Thymus (tissue), 11 donors: ENCODE results near the gene DVL1. TPM values are rescaled to one million over a fixed set of nuclear protein-coding genes. Genes with fewer than 3 reads are reported as not detected.

Experiments
- DNase-seq, 9 donors: peaks; one replicate each; pipeline ENCODE4 v3.0.0-alpha.2; 2013; ENCODE audit warnings: low spot score in 9 of 9, low read depth in 6 of 9, missing footprints in 1 of 9
- H3K27ac ChIP-seq, 2 donors: one replicate each; pipeline ENCODE4 v1.5.1; 2013; ENCODE audit warnings: control low read depth in 1 of 2, low read depth in 1 of 2, low read length in 1 of 2, mild to moderate bottlenecking in 1 of 2, moderate library complexity in 1 of 2
- H3K27me3 ChIP-seq, 2 donors: one replicate each; pipeline ENCODE4 v1.5.1; 2013; ENCODE audit warnings: low read length in 1 of 2; ENCODE audit not compliant: control insufficient read depth in 2 of 2, insufficient read depth in 1 of 2
- H3K36me3 ChIP-seq, 2 donors: one replicate each; pipeline ENCODE4 v1.5.1; 2013; ENCODE audit warnings: low read length in 1 of 2, mild to moderate bottlenecking in 1 of 2, moderate library complexity in 1 of 2; ENCODE audit not compliant: control insufficient read depth in 2 of 2, insufficient read depth in 2 of 2
- H3K4me1 ChIP-seq, 2 donors: one replicate each; pipeline ENCODE4 v1.5.1; 2013; ENCODE audit warnings: low read length in 2 of 2; ENCODE audit not compliant: control insufficient read depth in 2 of 2, insufficient read depth in 2 of 2
- H3K4me3 ChIP-seq, 2 donors: one replicate each; pipeline ENCODE4 v1.5.1; 2013; ENCODE audit warnings: low read length in 2 of 2, control low read depth in 1 of 2, mild to moderate bottlenecking in 1 of 2
- H3K9me3 ChIP-seq, 2 donors: one replicate each; pipeline ENCODE4 v1.5.1; 2013; ENCODE audit warnings: low read length in 1 of 2, mild to moderate bottlenecking in 1 of 2; ENCODE audit not compliant: control insufficient read depth in 2 of 2, insufficient read depth in 1 of 2
- WGBS: extraction: QIAGEN DNeasy Blood & Tissue Kit; methylation state at CpG from one replicate; pipeline ENCODE4 v1.1.7; 2013; 5-methylcytosine and 5-hydroxymethylcytosine counted together
- polyA plus RNA-seq: library from polyadenylated mRNA; stranded (reverse); fragments of 200-250 nt; gene quantifications from one replicate; pipeline ENCODE4 v1.2.3, GENCODE V29; 2013
- total RNA-seq: library from RNA; stranded (reverse); fragments of 120-200 nt; gene quantifications from one replicate; pipeline ENCODE4 v1.2.4, GENCODE V29; 2013
- donor health status: healthy.

DVL1 gene
- total and polyA plus RNA-seq, 2 donors, result 19.6 to 40.9 TPM

DNA sequence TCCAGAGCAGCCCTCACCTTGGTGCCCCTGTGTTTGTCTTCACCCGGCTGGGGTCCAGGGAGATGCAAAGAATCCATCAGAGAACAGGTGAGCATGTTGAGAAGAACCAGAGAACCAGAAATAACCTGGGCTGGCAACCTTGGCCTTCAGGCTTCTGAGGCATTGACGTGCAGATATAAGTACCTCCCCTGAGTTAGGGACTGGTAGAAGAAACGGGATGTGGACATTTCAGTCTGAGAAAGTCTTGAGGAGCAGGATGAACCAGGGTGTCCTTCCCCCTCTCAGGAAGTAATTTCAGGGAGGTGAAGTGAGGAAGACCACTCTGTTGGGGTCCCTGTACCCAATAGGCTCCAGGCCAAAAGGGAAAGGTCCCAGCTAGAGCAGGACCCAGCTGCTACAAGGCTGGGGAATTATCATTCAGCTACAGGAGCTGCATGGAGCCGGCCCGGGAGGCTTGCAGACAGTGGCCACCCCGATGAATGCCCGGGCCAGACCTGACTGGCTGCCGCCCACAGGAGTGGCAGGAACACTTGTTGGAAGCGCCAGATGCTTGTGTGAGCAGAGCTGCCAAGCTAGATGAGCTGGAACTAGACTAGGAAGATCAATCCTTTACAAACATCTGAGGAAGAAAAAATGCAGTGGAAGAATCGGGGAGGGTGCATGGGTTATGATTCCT, 27.5 kb upstream of the DVL1 start:
- Histone ChIP-seq H3K27ac (no peak overlapping the region), H3K27me3 (no peaks in the 10 kb centered on the region), H3K4me3 (no peak overlapping the region), H3K9me3 (peaks cover 0 to 2% of the 10 kb centered on the region in 2 donors), H3K4me1 (peaks cover 21 to 31% of the 10 kb centered on the region in 2 donors), H3K36me3 (peaks cover 21 to 23% of the 10 kb centered on the region in 2 donors)
- DNase-seq, result no peak
- WGBS, result 97% methylated on average over 10 of the region's 10 CpGs

- Histone ChIP-seq H3K36me3 (peaks cover 14 to 17% of the 10 kb centered on the region in 2 donors), H3K4me3 (peak within 1 kb of the TSS; percentile 87 to 96), H3K4me1 (peaks cover 29 to 41% of the 10 kb centered on the region in 2 donors), H3K27ac (peak within 1 kb of the TSS; percentile 72 to 90), H3K27me3 (no peaks in the 10 kb centered on the region), H3K9me3 (peaks cover 0 to 8% of the 10 kb centered on the region in 2 donors)
- peak; percentile 97 to 100 (median 99) for DNase-seq
- WGBS, result under 1% methylated on average over 85 of the region's 85 CpGs
These were observed 25.9 kb upstream of the DVL1 start, which contains the start of gene AURKAIP1 for GRCh38 chr1:1374929-1375662. TSS of gene AURKAIP1 (minus strand) at chr1:1375207. CDS start at chr1:1374756, 451 bp downstream.

DNA sequence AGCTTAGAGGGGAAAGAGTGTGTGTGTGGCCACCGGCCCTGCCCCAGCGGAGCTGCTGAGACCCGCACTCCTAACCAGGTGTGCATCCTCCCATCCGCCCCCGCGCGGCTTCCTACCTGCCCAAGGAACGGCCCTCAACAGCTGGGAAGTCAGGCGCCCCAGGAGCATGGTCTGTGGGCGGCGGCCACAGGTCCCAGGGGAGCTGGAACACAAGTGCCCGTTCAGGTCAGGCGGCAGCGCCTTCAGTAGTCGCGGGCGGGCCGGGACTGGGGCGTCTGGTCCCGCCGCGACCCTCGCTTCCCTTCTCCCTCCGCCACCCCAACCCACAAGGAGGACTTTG, 25.3 kb upstream of the DVL1 start:
- Histone ChIP-seq H3K9me3 (peaks cover 0 to 8% of the 10 kb centered on the region in 2 donors), H3K4me1 (peaks cover 29 to 41% of the 10 kb centered on the region in 2 donors)
- peak in 1 of 9 donors; percentile 19 for DNase-seq

DNA sequence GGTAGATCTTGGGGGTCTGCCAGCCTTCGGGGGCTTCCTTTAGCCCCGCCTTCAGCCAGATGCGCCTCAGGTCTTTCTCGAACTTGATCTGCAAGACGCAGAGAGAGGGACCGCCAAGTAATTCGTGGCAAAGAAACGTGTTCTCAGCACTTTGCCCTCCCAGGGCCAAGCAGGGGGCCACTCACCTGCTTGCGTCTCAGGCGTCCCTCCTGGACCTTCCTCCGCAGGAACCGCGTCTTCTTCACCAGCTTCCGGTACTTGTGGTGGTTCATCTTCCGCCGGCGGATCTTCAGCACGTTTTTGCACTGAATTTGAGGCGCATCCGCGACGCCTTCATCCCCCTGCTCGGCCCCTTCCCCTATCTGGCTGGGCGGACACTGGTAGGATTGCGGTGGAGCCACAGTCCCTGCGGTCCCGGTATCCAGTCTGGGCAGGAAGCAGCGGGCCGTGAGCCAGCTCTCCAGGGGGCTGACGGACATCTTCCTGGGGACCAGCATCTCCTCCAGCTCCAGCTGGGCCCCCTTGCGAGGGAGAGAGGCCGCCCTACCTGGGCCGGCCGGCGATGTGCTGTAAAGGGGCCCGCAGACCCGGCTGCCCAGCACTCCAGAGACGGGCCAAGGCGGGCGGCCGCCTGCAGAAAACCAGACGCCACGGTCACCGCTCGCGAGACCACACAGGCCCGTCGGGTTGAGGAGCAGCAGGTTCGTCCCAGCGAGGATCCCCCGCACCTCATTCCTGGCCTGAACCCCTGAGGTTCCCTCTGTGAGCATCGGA, 24.8 kb upstream of the DVL1 start:
- peak overlapping the region; percentile 87 to 96 for H3K4me3 ChIP-seq
- DNase-seq, result no peak
- H3K36me3 ChIP-seq, result peaks cover 13 to 17% of the 10 kb centered on the region in 2 donors
- H3K27ac ChIP-seq, result peak overlapping the region in 1 of 2 donors; percentile 72
- peaks cover 0 to 8% of the 10 kb centered on the region in 2 donors for H3K9me3 ChIP-seq
- H3K27me3 ChIP-seq, result no peaks in the 10 kb centered on the region
- WGBS, result 67% methylated on average over 52 of the region's 52 CpGs
- H3K4me1 ChIP-seq, result peaks cover 29 to 41% of the 10 kb centered on the region in 2 donors

More for the DNA sequence above, 25.3 kb upstream of the DVL1 start:
- H3K27me3 ChIP-seq, result no peaks in the 10 kb centered on the region
- H3K4me3 ChIP-seq, result peak overlapping the region; percentile 87 to 96
- H3K36me3 ChIP-seq, result peaks cover 13 to 17% of the 10 kb centered on the region in 2 donors
- H3K27ac ChIP-seq, result peak overlapping the region; percentile 72 to 90
- WGBS, result 1% methylated on average over 24 of the region's 24 CpGs

GRCh38 chr1:1373051-1373814, 24.0 kb upstream of the DVL1 start:
- WGBS, result 98% methylated on average over 26 of the region's 26 CpGs
- H3K27me3 ChIP-seq, result no peaks in the 10 kb centered on the region
- H3K4me1 ChIP-seq, result peaks cover 29 to 41% of the 10 kb centered on the region in 2 donors
- H3K27ac ChIP-seq, result no peak overlapping the region
- no peak for DNase-seq
- H3K4me3 ChIP-seq, result no peak overlapping the region
- peaks cover 13 to 17% of the 10 kb centered on the region in 2 donors for H3K36me3 ChIP-seq
- H3K9me3 ChIP-seq, result peaks cover 0 to 8% of the 10 kb centered on the region in 2 donors

GRCh38 chr1:1371746-1372711, 22.8 kb upstream of the DVL1 start:
- H3K36me3 ChIP-seq, result peaks cover 13 to 17% of the 10 kb centered on the region in 2 donors
- peak in 8 of 9 donors; percentile 40 to 77 (median 67) for DNase-seq
- peaks cover 2 to 8% of the 10 kb centered on the region in 2 donors for H3K9me3 ChIP-seq
- peak overlapping the region in 1 of 2 donors; percentile 75 for H3K27ac ChIP-seq
- 31% methylated on average over 26 of the region's 26 CpGs for WGBS
- peaks cover 29 to 41% of the 10 kb centered on the region in 2 donors for H3K4me1 ChIP-seq
- no peak overlapping the region for H3K4me3 ChIP-seq
- H3K27me3 ChIP-seq, result no peaks in the 10 kb centered on the region

DNA sequence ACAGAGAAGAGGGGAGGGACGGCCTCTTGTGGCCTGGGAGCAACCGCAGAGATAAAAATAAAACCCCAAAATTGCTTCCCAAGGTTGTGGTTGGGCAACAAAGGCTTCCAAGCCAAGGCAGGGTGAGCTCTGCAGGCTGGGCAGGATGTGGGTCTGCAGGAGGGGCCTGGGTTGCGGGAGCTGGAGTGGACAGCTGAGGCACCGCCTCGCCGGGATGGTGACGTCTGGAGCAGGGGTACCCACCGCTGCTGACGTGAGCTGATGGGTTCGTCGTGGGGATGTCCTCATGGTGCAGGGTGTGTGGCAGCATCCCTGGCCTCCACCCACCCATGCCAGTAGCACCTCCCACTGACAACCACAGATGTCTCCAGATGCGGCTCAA, 22.1 kb upstream of the DVL1 start:
- H3K27ac ChIP-seq, result no peak overlapping the region
- H3K36me3 ChIP-seq, result peaks cover 13 to 17% of the 10 kb centered on the region in 2 donors
- WGBS, result 2% methylated on average over 12 of the region's 12 CpGs
- H3K9me3 ChIP-seq, result peaks cover 2 to 8% of the 10 kb centered on the region in 2 donors
- peak in 2 of 9 donors; percentile 31 to 57 for DNase-seq
- no peak overlapping the region for H3K4me3 ChIP-seq
- H3K27me3 ChIP-seq, result no peaks in the 10 kb centered on the region
- H3K4me1 ChIP-seq, result peaks cover 29 to 41% of the 10 kb centered on the region in 2 donors
